Lower leg skin (tissue), 3 donors: ENCODE data around the gene SIRPA.

Experiments
- CTCF ChIP-seq, 3 donors: fragments of 450-650 bp; IDR thresholded peaks; one replicate each; pipeline ENCODE4 v1.5.1; 2016; ENCODE audit warnings: antibody characterized with exemption in 3 of 3, mild to moderate bottlenecking in 3 of 3, moderate library complexity in 2 of 3
- POLR2A ChIP-seq, 2 donors: fragments of 450-650 bp; IDR thresholded peaks; one replicate each; pipeline ENCODE4 v1.6.1; 2016 to 2017; ENCODE audit warnings: antibody characterized with exemption in 2 of 2, mild to moderate bottlenecking in 1 of 2, moderate library complexity in 1 of 2

GRCh38 chr20:1934156-1934555 lies 38.9 kb downstream of the SIRPA start:
- TF ChIP-seq POLR2A (IDR thresholded peaks at IDR 0.05) (no peak), CTCF (IDR thresholded peaks at IDR 0.05) (no peak)
